Astrocyte (in vitro differentiated cells and primary cell): ENCODE measurements around the gene TIPIN. TPM values are rescaled to one million over a fixed set of nuclear protein-coding genes. Genes with fewer than 3 reads are reported as not detected.
"Not testable (repeated sequence)": the region's sequence is repeated elsewhere in the genome, so short reads cannot be mapped to it uniquely, and the experiment has no call there.

Experiments
- DNase-seq: peaks from one replicate; pipeline ENCODE4 v3.0.0-alpha.2; 2010; ENCODE audit warnings: low read depth
- FAIRE-seq: peaks from 2 replicates; lab custom pipeline; 2011; peaks lifted over from hg19 to GRCh38; lab: Jason Lieb, UNC
- H2AFZ ChIP-seq: 2 replicates; pipeline ENCODE4 v1.6.0; 2012; ENCODE audit warnings: low read depth, low read length, inconsistent platforms
- H3K27ac ChIP-seq: 2 replicates; pipeline ENCODE4 v1.5.1; 2011; ENCODE audit warnings: low read depth, low read length, inconsistent platforms
- H3K27me3 ChIP-seq: 2 replicates; pipeline ENCODE4 v1.6.0; 2011; ENCODE audit warnings: low read length, inconsistent platforms; ENCODE audit not compliant: insufficient read depth
- H3K36me3 ChIP-seq: 2 replicates; pipeline ENCODE4 v1.5.1; 2011; ENCODE audit warnings: low read length, inconsistent platforms; ENCODE audit not compliant: insufficient read depth
- H3K4me1 ChIP-seq: 2 replicates; pipeline ENCODE4 v1.5.1; 2011; ENCODE audit warnings: low read length, inconsistent platforms; ENCODE audit not compliant: insufficient read depth
- H3K4me2 ChIP-seq: 2 replicates; pipeline ENCODE4 v1.6.0; 2012; ENCODE audit warnings: low read length, inconsistent platforms
- H3K4me3 ChIP-seq: 2 replicates; pipeline ENCODE4 v1.5.1; 2011; ENCODE audit warnings: low read depth, mild to moderate bottlenecking, low read length, inconsistent platforms; ENCODE audit not compliant: insufficient read depth
- H3K79me2 ChIP-seq: 2 replicates; pipeline ENCODE4 v1.6.0; 2012; ENCODE audit warnings: mild to moderate bottlenecking, low read length, inconsistent platforms; ENCODE audit not compliant: insufficient read depth
- H3K9ac ChIP-seq: 2 replicates; pipeline ENCODE4 v1.6.0; 2012; ENCODE audit warnings: mild to moderate bottlenecking, low read length, inconsistent platforms
- H3K9me3 ChIP-seq: 2 replicates; pipeline ENCODE4 v1.5.1; 2012; ENCODE audit warnings: low read depth, mild to moderate bottlenecking, low read length, inconsistent platforms; ENCODE audit not compliant: insufficient read depth
- H4K20me1 ChIP-seq: 2 replicates; pipeline ENCODE4 v1.6.0; 2012; ENCODE audit warnings: low read length, inconsistent platforms; ENCODE audit not compliant: insufficient read depth
- H3K27ac Mint-ChIP-seq: one replicate; pipeline ENCODE4 v1.8.0; 2021; ENCODE audit warnings: mild to moderate bottlenecking, mixed read lengths; ENCODE audit not compliant: unreplicated experiment
- H3K27me3 Mint-ChIP-seq: one replicate; pipeline ENCODE4 v1.8.0; 2021; ENCODE audit warnings: low read depth, mixed read lengths; ENCODE audit not compliant: unreplicated experiment
- H3K36me3 Mint-ChIP-seq: one replicate; pipeline ENCODE4 v1.8.0; 2021; ENCODE audit warnings: low read depth, mixed read lengths; ENCODE audit not compliant: unreplicated experiment
- H3K4me1 Mint-ChIP-seq: one replicate; pipeline ENCODE4 v1.8.0; 2021; ENCODE audit warnings: low read depth, mixed read lengths; ENCODE audit not compliant: unreplicated experiment
- H3K4me3 Mint-ChIP-seq: one replicate; pipeline ENCODE4 v1.8.0; 2021; ENCODE audit warnings: mild to moderate bottlenecking, moderate library complexity, mixed read lengths; ENCODE audit not compliant: unreplicated experiment
- H3K9me3 Mint-ChIP-seq: one replicate; pipeline ENCODE4 v1.8.0; 2021; ENCODE audit warnings: mild to moderate bottlenecking, mixed read lengths; ENCODE audit not compliant: unreplicated experiment
- CTCF ChIP-seq: IDR thresholded peaks from 2 replicates; pipeline ENCODE4 v1.5.1; 2011; ENCODE audit warnings: low read depth, mild to moderate bottlenecking, inconsistent platforms, low read length, moderate library complexity; ENCODE audit not compliant: insufficient read depth
- EZH2 ChIP-seq: IDR thresholded peaks from 2 replicates; pipeline ENCODE4 v1.6.1; 2012; ENCODE audit warnings: mild to moderate bottlenecking, low read length, inconsistent platforms; ENCODE audit not compliant: insufficient read depth
- total RNA-seq: library from RNA; stranded (reverse); gene quantifications from 2 replicates; pipeline ENCODE4 v1.2.1, GENCODE V29; 2021

The TIPIN gene
- total RNA-seq, 1 donor from 2014 or later: 5.6 TPM

DNA sequence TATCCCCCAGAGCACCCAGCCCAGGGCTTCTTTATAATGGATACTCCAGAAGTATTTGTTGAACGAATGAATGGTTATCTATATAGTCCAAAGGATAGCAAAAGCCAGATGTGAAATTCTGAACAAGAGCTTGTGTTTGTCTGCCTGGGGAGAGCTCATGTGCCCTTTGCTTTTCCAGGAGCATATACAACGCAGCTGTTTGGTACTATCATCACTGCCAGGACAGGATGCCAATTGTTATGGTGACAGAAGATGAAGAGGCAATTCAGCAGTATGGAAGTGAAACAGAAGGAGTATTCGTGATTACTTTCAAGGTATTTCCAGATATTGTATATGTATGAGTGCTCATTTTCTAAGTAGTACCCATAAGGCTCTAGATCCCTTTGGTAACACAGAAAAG is 48.0 kb downstream of the TIPIN start:
- Histone ChIP-seq H3K9me3 (no peaks in the 10 kb centered on the region), H3K4me3 (no peak overlapping the region), H3K4me1 (no peaks in the 10 kb centered on the region), H4K20me1 (no peaks in the 10 kb centered on the region), H2AFZ (no peak overlapping the region), H3K27ac (no peak overlapping the region), H3K4me2 (no peak overlapping the region), H3K27me3 (no peaks in the 10 kb centered on the region), H3K79me2 (no peaks in the 10 kb centered on the region), H3K36me3 (peaks cover 2% of the 10 kb centered on the region), H3K9ac (no peak overlapping the region)
- no peaks in the 10 kb centered on the region for H3K9me3 Mint-ChIP-seq
- no peak overlapping the region for H3K4me3 Mint-ChIP-seq
- H3K27ac Mint-ChIP-seq: no peak overlapping the region
- FAIRE-seq (no peak), DNase-seq (no peak)
- TF ChIP-seq CTCF: no peak
- TF ChIP-seq EZH2: no peak
- peaks cover 2% of the 10 kb centered on the region for H3K36me3 Mint-ChIP-seq
- no peaks in the 10 kb centered on the region for H3K4me1 Mint-ChIP-seq
- H3K27me3 Mint-ChIP-seq: no peaks in the 10 kb centered on the region

- Histone ChIP-seq H3K9me3 (no peaks in the 10 kb centered on the region), H3K36me3 (peaks cover 2% of the 10 kb centered on the region), H3K4me3 (no peak overlapping the region), H3K27ac (no peak overlapping the region), H3K9ac (no peak overlapping the region), H2AFZ (no peak overlapping the region), H3K79me2 (no peaks in the 10 kb centered on the region), H3K4me2 (no peak overlapping the region), H3K4me1 (no peaks in the 10 kb centered on the region), H4K20me1 (no peaks in the 10 kb centered on the region), H3K27me3 (no peaks in the 10 kb centered on the region)
- FAIRE-seq (no peak), DNase-seq (no peak)
- no peaks in the 10 kb centered on the region for H3K4me1 Mint-ChIP-seq
- H3K9me3 Mint-ChIP-seq: no peaks in the 10 kb centered on the region
- no peak overlapping the region for H3K4me3 Mint-ChIP-seq
- no peak overlapping the region for H3K27ac Mint-ChIP-seq
- H3K36me3 Mint-ChIP-seq: peaks cover 2% of the 10 kb centered on the region
- no peaks in the 10 kb centered on the region for H3K27me3 Mint-ChIP-seq
- TF ChIP-seq CTCF (no peak), EZH2 (no peak)
Observed at GRCh38 chr15:66306381-66306780, 50.1 kb downstream of the TIPIN start.

DNA sequence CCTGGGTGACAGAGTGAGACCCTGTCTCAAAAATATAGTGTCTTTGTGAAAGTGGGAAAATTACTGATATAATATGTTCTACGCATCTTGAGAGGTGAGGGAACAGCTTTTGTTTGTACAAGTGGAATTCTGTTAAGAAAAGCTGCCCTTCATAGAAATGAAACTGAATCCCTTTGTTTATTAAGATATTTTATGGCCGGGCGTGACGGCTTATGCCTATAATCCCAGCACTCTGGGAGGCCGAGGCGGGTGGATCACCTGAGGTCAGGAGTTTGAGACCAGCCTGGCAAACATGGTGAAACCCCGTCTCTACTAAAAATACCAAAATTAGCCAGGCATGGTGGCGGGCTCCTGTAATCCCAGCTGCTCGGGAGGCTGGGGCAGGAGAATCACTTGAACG is 52.1 kb downstream of the TIPIN start:
- not testable (repeated sequence) for H3K4me1 ChIP-seq, H3K27ac Mint-ChIP-seq, H3K9ac ChIP-seq, H3K9me3 Mint-ChIP-seq, H3K9me3 ChIP-seq, H3K27ac ChIP-seq, DNase-seq, H3K36me3 ChIP-seq, H3K27me3 Mint-ChIP-seq, H3K4me3 ChIP-seq, H3K4me2 ChIP-seq, H3K79me2 ChIP-seq, H2AFZ ChIP-seq, H4K20me1 ChIP-seq, H3K4me1 Mint-ChIP-seq, H3K36me3 Mint-ChIP-seq, FAIRE-seq, H3K4me3 Mint-ChIP-seq, H3K27me3 ChIP-seq
